ENCODE results near the gene TFAP2E.
"Not testable (repeated sequence)": the region's sequence is repeated elsewhere in the genome, so short reads cannot be mapped to it uniquely, and the experiment has no call there.

TFAP2E gene

GRCh38 chr1:35574655-35575415 is 1.7 kb downstream of the TFAP2E start:
- no peak for DNase-seq

GRCh38 chr1:35575416-35575958 is 2.4 kb downstream of the TFAP2E start:
- no peak for DNase-seq

- no peak for DNase-seq
Measured at GRCh38 chr1:35576061-35576765, 3.1 kb downstream of the TFAP2E start.

- DNase-seq: not testable (repeated sequence)
Measured at GRCh38 chr1:35576766-35577070, 3.6 kb downstream of the TFAP2E start.

GRCh38 chr1:35577071-35577998 is 4.2 kb downstream of the TFAP2E start:
- DNase-seq: peak; percentile 20 to 53 (median 36)

GRCh38 chr1:35580949-35581388 is 7.9 kb downstream of the TFAP2E start:
- no peak for DNase-seq

- not testable (repeated sequence) for DNase-seq
Measured at GRCh38 chr1:35581621-35582020, 8.5 kb downstream of the TFAP2E start.

GRCh38 chr1:35585281-35585680 is 12.2 kb downstream of the TFAP2E start:
- DNase-seq: no peak

GRCh38 chr1:35585805-35586204 is 12.7 kb downstream of the TFAP2E start:
- not testable (repeated sequence) for DNase-seq

- DNase-seq: no peak
Measured at GRCh38 chr1:35586808-35587207, 13.7 kb downstream of the TFAP2E start.

- no peak for DNase-seq
Measured at GRCh38 chr1:35587736-35588135, 14.6 kb downstream of the TFAP2E start.

- no peak for DNase-seq
Measured at GRCh38 chr1:35588197-35588910, 15.2 kb downstream of the TFAP2E start.

GRCh38 chr1:35589516-35590427 is 16.7 kb downstream of the TFAP2E start:
- no peak for DNase-seq

GRCh38 chr1:35590476-35591040 is 17.4 kb downstream of the TFAP2E start:
- no peak for DNase-seq

- DNase-seq: no peak
Measured at GRCh38 chr1:35591211-35591610, 18.1 kb downstream of the TFAP2E start.

- DNase-seq: no peak
Measured at GRCh38 chr1:35592991-35593769, 20.1 kb downstream of the TFAP2E start.

- no peak for DNase-seq
Measured at GRCh38 chr1:35594005-35594760, 21.1 kb downstream of the TFAP2E start.

GRCh38 chr1:35595684-35596083 is 22.6 kb downstream of the TFAP2E start:
- no peak for DNase-seq

GRCh38 chr1:35597870-35598269 is 24.8 kb downstream of the TFAP2E start:
- no peak for DNase-seq

Data from activated CD4-positive, CD25-positive, alpha-beta regulatory T cell (primary cell).